ENCODE results near the gene CTSK. TPM values are rescaled to one million over a fixed set of nuclear protein-coding genes. Genes with fewer than 3 reads are reported as not detected.

Gene CTSK
- total RNA-seq, 1 experiment from 2014 or later = 6.5 TPM

DNA sequence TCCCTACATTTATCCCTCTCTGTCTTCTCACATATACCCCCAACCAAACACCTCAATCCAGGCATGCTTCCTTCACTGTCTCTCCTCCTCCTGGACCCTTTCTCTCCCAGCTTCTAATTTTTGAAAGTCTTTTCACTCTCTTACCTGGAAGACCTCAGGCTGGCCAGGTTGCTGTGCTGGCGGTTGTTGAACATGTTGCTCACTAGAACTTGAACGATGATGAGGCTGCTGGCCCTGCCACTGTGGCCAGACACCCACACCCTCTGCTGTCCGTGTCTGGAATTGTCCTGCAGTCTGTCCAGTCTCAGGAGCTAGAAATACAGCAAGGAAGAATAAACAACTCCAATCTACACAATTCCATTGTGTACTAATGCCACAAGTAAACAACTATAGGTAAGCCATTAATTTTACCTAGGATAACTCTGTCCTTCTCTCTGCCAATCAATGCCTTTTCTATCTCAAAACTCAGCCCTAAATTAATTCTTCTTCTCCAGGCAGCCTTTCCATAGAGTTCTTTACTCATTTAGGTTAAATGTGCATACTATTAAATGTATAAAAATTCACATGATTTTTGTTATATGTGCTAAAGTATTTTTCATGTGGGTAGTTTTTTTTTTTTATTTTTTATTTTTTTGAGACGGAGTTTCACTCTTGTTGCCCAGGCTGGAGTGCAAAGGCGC, 5.1 kb upstream of the CTSK start:
- H3K4me3 ChIP-seq (ENCODE audit: low read length) = no peak overlapping the region
- no peaks in the 10 kb centered on the region for H3K9me2 ChIP-seq (replicated peaks; ENCODE audit: insufficient read depth, low read length)
- H3K4me1 ChIP-seq (ENCODE audit: low read length) = no peaks in the 10 kb centered on the region
- H3K9ac ChIP-seq (ENCODE audit: low read length) = no peak overlapping the region
- H3K27ac ChIP-seq (ENCODE audit: low read length) = no peak overlapping the region
- H3K36me3 ChIP-seq (ENCODE audit: insufficient read depth, low read length) = peaks cover 24% of the 10 kb centered on the region; the same call in 1 of the 2 replicates
- no peaks in the 10 kb centered on the region for H4K20me1 ChIP-seq (ENCODE audit: insufficient read depth, low read depth, low read length)
- H3K27me3 ChIP-seq (ENCODE audit: low read length) = no peaks in the 10 kb centered on the region
- no peak overlapping the region for H3K4me2 ChIP-seq (ENCODE audit: low read depth, low read length, poor library complexity, severe bottlenecking)
- peak; percentile 72 for DNase-seq
- H2AFZ ChIP-seq (ENCODE audit: low read length) = no peak overlapping the region
- H3K9me3 ChIP-seq (ENCODE audit: low read length) = no peaks in the 10 kb centered on the region
- no peaks in the 10 kb centered on the region for H3K79me2 ChIP-seq (ENCODE audit: low read length)

DNA sequence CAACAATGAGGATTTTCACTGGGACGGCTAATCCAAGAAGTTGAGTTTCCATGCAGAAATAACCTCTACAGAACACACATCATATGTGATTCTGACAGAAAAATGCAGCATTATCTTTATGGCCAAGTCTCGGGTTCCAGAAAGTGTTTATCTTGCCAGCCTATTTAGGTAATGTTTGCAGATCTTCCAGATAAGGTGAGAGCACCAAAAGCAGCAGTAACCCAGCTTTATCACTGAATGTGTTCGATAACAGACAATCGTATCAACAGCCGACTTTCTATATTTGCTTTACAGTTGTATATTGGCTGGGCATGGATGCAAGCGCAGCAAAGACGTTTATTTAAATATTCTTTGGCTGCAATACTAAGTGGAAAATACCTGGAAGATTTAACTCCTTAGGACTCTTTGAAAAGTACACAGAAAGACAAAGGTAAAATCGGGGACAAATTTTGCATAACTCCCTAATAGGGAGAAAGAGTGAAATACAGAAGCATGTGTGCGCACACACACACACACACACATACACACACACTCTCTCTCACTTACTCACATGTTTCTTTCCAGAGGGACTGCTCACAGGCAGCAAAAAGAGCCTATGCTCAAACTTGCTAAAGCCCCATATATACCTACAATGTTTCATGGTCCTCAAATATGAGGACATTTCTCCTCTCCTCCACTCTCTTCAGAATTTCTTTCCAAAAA, 3.0 kb upstream of the CTSK start:
- no peak overlapping the region for H3K4me3 ChIP-seq (ENCODE audit: low read length)
- no peak overlapping the region for H3K4me2 ChIP-seq (ENCODE audit: low read depth, low read length, poor library complexity, severe bottlenecking)
- peaks cover 24% of the 10 kb centered on the region; the same call in 1 of the 2 replicates for H3K36me3 ChIP-seq (ENCODE audit: insufficient read depth, low read length)
- no peaks in the 10 kb centered on the region for H3K9me3 ChIP-seq (ENCODE audit: low read length)
- DNase-seq = no peak
- H3K27me3 ChIP-seq (ENCODE audit: low read length) = no peaks in the 10 kb centered on the region
- H3K9me2 ChIP-seq (replicated peaks; ENCODE audit: insufficient read depth, low read length) = no peaks in the 10 kb centered on the region
- no peaks in the 10 kb centered on the region for H3K4me1 ChIP-seq (ENCODE audit: low read length)
- no peaks in the 10 kb centered on the region for H4K20me1 ChIP-seq (ENCODE audit: insufficient read depth, low read depth, low read length)
- no peak overlapping the region for H3K27ac ChIP-seq (ENCODE audit: low read length)
- no peak overlapping the region for H2AFZ ChIP-seq (ENCODE audit: low read length)
- no peak overlapping the region for H3K9ac ChIP-seq (ENCODE audit: low read length)
- no peaks in the 10 kb centered on the region for H3K79me2 ChIP-seq (ENCODE audit: low read length)

DNA sequence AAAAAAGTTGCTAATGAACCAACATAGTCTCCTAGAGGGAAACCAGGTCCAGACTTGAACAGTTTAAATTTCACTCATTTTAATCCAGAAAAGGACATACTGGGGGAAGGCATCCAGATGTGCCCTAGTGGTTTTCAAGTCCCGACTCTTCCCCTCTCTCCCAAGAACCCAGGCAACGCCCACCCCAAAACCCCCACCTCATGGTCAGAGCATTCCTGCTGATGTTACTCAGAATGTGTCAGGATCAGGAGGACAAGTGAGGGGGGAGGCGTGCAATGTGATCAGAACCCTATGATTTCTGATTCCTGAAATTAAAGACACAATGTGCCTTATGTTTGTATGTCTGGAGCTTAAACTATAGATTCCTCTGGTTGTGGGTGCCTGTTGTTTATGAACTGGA, 1.6 kb upstream of the CTSK start:
- peaks cover 24% of the 10 kb centered on the region; the same call in 1 of the 2 replicates for H3K36me3 ChIP-seq (ENCODE audit: insufficient read depth, low read length)
- no peaks in the 10 kb centered on the region for H3K9me2 ChIP-seq (replicated peaks; ENCODE audit: insufficient read depth, low read length)
- no peak for DNase-seq
- no peak overlapping the region for H3K4me2 ChIP-seq (ENCODE audit: low read depth, low read length, poor library complexity, severe bottlenecking)
- H4K20me1 ChIP-seq (ENCODE audit: insufficient read depth, low read depth, low read length) = no peaks in the 10 kb centered on the region
- no peak overlapping the region for H3K27ac ChIP-seq (ENCODE audit: low read length)
- no peak overlapping the region for H3K9ac ChIP-seq (ENCODE audit: low read length)
- H3K4me3 ChIP-seq (ENCODE audit: low read length) = no peak overlapping the region
- H3K9me3 ChIP-seq (ENCODE audit: low read length) = no peaks in the 10 kb centered on the region
- no peak overlapping the region for H2AFZ ChIP-seq (ENCODE audit: low read length)
- H3K4me1 ChIP-seq (ENCODE audit: low read length) = no peaks in the 10 kb centered on the region
- H3K79me2 ChIP-seq (ENCODE audit: low read length) = no peaks in the 10 kb centered on the region
- H3K27me3 ChIP-seq (ENCODE audit: low read length) = no peaks in the 10 kb centered on the region

- Histone ChIP-seq H3K4me3 (ENCODE audit: low read length) (no peak overlapping the region), H3K9me3 (ENCODE audit: low read length) (no peaks in the 10 kb centered on the region), H3K79me2 (ENCODE audit: low read length) (no peaks in the 10 kb centered on the region), H3K4me2 (ENCODE audit: low read depth, low read length, poor library complexity, severe bottlenecking) (no peak overlapping the region), H3K27me3 (ENCODE audit: low read length) (no peaks in the 10 kb centered on the region), H3K9ac (ENCODE audit: low read length) (no peak overlapping the region), H3K27ac (ENCODE audit: low read length) (no peak overlapping the region), H4K20me1 (ENCODE audit: insufficient read depth, low read depth, low read length) (no peaks in the 10 kb centered on the region), H3K4me1 (ENCODE audit: low read length) (no peaks in the 10 kb centered on the region), H3K36me3 (ENCODE audit: insufficient read depth, low read length) (peaks cover 19% of the 10 kb centered on the region; the same call in 1 of the 2 replicates), H2AFZ (ENCODE audit: low read length) (no peak overlapping the region), H3K9me2 (replicated peaks; ENCODE audit: insufficient read depth, low read length) (no peaks in the 10 kb centered on the region)
- no peak for DNase-seq
These were observed 786 bp upstream of the CTSK start for GRCh38 chr1:150808846-150809245.

- no peaks in the 10 kb centered on the region for H3K79me2 ChIP-seq (ENCODE audit: low read length)
- no peaks in the 10 kb centered on the region for H4K20me1 ChIP-seq (ENCODE audit: insufficient read depth, low read depth, low read length)
- no peak overlapping the region for H3K27ac ChIP-seq (ENCODE audit: low read length)
- H2AFZ ChIP-seq (ENCODE audit: low read length) = no peak overlapping the region
- no peak overlapping the region for H3K9ac ChIP-seq (ENCODE audit: low read length)
- H3K9me2 ChIP-seq (replicated peaks; ENCODE audit: insufficient read depth, low read length) = no peaks in the 10 kb centered on the region
- H3K9me3 ChIP-seq (ENCODE audit: low read length) = no peaks in the 10 kb centered on the region
- H3K27me3 ChIP-seq (ENCODE audit: low read length) = no peaks in the 10 kb centered on the region
- no peak for DNase-seq
- no peaks in the 10 kb centered on the region for H3K4me1 ChIP-seq (ENCODE audit: low read length)
- peaks cover 12% of the 10 kb centered on the region; the same call in 1 of the 2 replicates for H3K36me3 ChIP-seq (ENCODE audit: insufficient read depth, low read length)
- H3K4me3 ChIP-seq (ENCODE audit: low read length) = no peak overlapping the region
- no peak overlapping the region for H3K4me2 ChIP-seq (ENCODE audit: low read depth, low read length, poor library complexity, severe bottlenecking)
These were observed 624 bp downstream of the CTSK start for GRCh38 chr1:150807249-150808023.

DNA sequence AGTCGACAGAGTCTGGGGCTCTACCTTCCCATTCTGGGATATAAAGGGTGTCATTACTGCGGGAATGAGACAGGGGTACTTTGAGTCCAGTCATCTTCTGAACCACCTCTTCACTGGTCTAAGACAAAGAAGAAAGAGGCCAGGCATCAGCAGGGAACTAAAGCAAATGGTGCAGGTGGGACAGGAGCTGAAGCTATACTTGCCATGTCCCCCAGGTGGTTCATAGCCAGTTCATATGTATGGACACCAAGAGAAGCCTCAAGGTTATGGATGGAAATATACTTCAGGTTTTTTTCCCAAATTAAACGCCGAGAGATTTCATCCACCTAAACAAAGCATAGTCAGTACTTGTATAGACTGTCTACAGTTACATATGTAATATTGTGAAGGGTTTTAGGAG, 2.2 kb downstream of the CTSK start:
- H3K4me1 ChIP-seq (ENCODE audit: low read length) = no peaks in the 10 kb centered on the region
- H2AFZ ChIP-seq (ENCODE audit: low read length) = no peak overlapping the region
- no peaks in the 10 kb centered on the region for H3K9me3 ChIP-seq (ENCODE audit: low read length)
- peaks cover 3% of the 10 kb centered on the region; the same call in 1 of the 2 replicates for H3K36me3 ChIP-seq (ENCODE audit: insufficient read depth, low read length)
- H3K4me3 ChIP-seq (ENCODE audit: low read length) = no peak overlapping the region
- H3K4me2 ChIP-seq (ENCODE audit: low read depth, low read length, poor library complexity, severe bottlenecking) = no peak overlapping the region
- no peaks in the 10 kb centered on the region for H3K9me2 ChIP-seq (replicated peaks; ENCODE audit: insufficient read depth, low read length)
- DNase-seq = peak; percentile 41
- H3K27me3 ChIP-seq (ENCODE audit: low read length) = no peaks in the 10 kb centered on the region
- H3K79me2 ChIP-seq (ENCODE audit: low read length) = no peaks in the 10 kb centered on the region
- H3K9ac ChIP-seq (ENCODE audit: low read length) = no peak overlapping the region
- H4K20me1 ChIP-seq (ENCODE audit: insufficient read depth, low read depth, low read length) = no peaks in the 10 kb centered on the region
- H3K27ac ChIP-seq (ENCODE audit: low read length) = no peak overlapping the region

DNA sequence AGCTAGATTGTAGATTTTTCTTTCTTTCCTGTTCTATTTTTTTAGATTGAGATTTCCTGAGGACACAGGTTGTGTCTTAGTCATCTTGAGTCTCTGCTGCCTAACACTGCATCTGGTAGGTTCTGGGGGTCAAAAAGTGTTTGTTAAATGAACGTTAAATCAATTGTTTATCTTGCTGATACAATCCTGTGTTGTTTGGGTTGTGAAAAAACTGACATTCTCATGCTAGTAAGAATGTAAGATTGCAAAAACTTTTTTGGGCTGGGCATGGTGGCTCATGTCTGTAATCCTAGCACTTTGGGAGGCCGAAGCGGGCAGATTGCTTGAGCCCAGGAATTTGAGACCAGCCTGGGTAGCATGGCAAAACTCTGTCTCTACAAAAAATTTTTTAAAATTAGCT, 3.4 kb downstream of the CTSK start:
- H3K4me1 ChIP-seq (ENCODE audit: low read length) = no peaks in the 10 kb centered on the region
- no peak overlapping the region for H3K4me3 ChIP-seq (ENCODE audit: low read length)
- no peak overlapping the region for H2AFZ ChIP-seq (ENCODE audit: low read length)
- no peaks in the 10 kb centered on the region for H3K9me3 ChIP-seq (ENCODE audit: low read length)
- H4K20me1 ChIP-seq (ENCODE audit: insufficient read depth, low read depth, low read length) = no peaks in the 10 kb centered on the region
- no peaks in the 10 kb centered on the region for H3K9me2 ChIP-seq (replicated peaks; ENCODE audit: insufficient read depth, low read length)
- no peaks in the 10 kb centered on the region; the same call in 1 of the 2 replicates for H3K36me3 ChIP-seq (ENCODE audit: insufficient read depth, low read length)
- no peak overlapping the region for H3K4me2 ChIP-seq (ENCODE audit: low read depth, low read length, poor library complexity, severe bottlenecking)
- H3K27ac ChIP-seq (ENCODE audit: low read length) = no peak overlapping the region
- no peak overlapping the region for H3K9ac ChIP-seq (ENCODE audit: low read length)
- H3K27me3 ChIP-seq (ENCODE audit: low read length) = no peaks in the 10 kb centered on the region
- peak; percentile 9 for DNase-seq
- H3K79me2 ChIP-seq (ENCODE audit: low read length) = no peaks in the 10 kb centered on the region

GRCh38 chr1:150799089-150799488, 9.0 kb downstream of the CTSK start:
- H3K27me3 ChIP-seq (ENCODE audit: low read length) = no peaks in the 10 kb centered on the region
- H3K4me2 ChIP-seq (ENCODE audit: low read depth, low read length, poor library complexity, severe bottlenecking) = no peak overlapping the region
- H3K36me3 ChIP-seq (ENCODE audit: insufficient read depth, low read length) = peaks cover 3% of the 10 kb centered on the region; the same call in 1 of the 2 replicates
- H3K9me2 ChIP-seq (replicated peaks; ENCODE audit: insufficient read depth, low read length) = no peaks in the 10 kb centered on the region
- no peak overlapping the region for H3K27ac ChIP-seq (ENCODE audit: low read length)
- H3K79me2 ChIP-seq (ENCODE audit: low read length) = no peaks in the 10 kb centered on the region
- H3K9me3 ChIP-seq (ENCODE audit: low read length) = no peaks in the 10 kb centered on the region
- no peak overlapping the region for H2AFZ ChIP-seq (ENCODE audit: low read length)
- H3K4me1 ChIP-seq (ENCODE audit: low read length) = no peaks in the 10 kb centered on the region
- no peaks in the 10 kb centered on the region for H4K20me1 ChIP-seq (ENCODE audit: insufficient read depth, low read depth, low read length)
- no peak overlapping the region for H3K4me3 ChIP-seq (ENCODE audit: low read length)
- DNase-seq = no peak
- no peak overlapping the region for H3K9ac ChIP-seq (ENCODE audit: low read length)

All from Karpas-422 (cell line).